ENCODE data around the gene PPARD.
A peak's percentile ranks its signal among the peaks of the same experiment; 100 is the strongest.
"Not testable (repeated sequence)": the region's sequence is repeated elsewhere in the genome, so short reads cannot be mapped to it uniquely, and the experiment has no call there.

Gene PPARD

GRCh38 chr6:35312076-35312800 is 30.1 kb upstream of the PPARD start:
- no peak for DNase-seq (ENCODE audit: low spot score)

- no peak for DNase-seq (ENCODE audit: low spot score)
Observed at GRCh38 chr6:35312807-35313206, 29.6 kb upstream of the PPARD start.

GRCh38 chr6:35317483-35318195 is 24.7 kb upstream of the PPARD start:
- peak; percentile 39 for DNase-seq (ENCODE audit: low spot score)

GRCh38 chr6:35318196-35319171 is 23.9 kb upstream of the PPARD start:
- DNase-seq (ENCODE audit: low spot score) = peak; percentile 95

GRCh38 chr6:35319346-35320030 is 22.9 kb upstream of the PPARD start:
- DNase-seq (ENCODE audit: low spot score) = no peak

GRCh38 chr6:35320031-35320410 is 22.3 kb upstream of the PPARD start:
- no peak for DNase-seq (ENCODE audit: low spot score)

- no peak for DNase-seq (ENCODE audit: low spot score)
Observed at GRCh38 chr6:35321091-35321490, 21.3 kb upstream of the PPARD start.

GRCh38 chr6:35327349-35328027 is 14.9 kb upstream of the PPARD start:
- DNase-seq (ENCODE audit: low spot score) = peak; percentile 83

- no peak for DNase-seq (ENCODE audit: low spot score)
Observed at GRCh38 chr6:35328108-35328723, 14.1 kb upstream of the PPARD start.

- DNase-seq (ENCODE audit: low spot score) = not testable (repeated sequence)
Observed at GRCh38 chr6:35328965-35329364, 13.4 kb upstream of the PPARD start.

GRCh38 chr6:35330541-35331119 is 11.7 kb upstream of the PPARD start:
- no peak for DNase-seq (ENCODE audit: low spot score)

- not testable (repeated sequence) for DNase-seq (ENCODE audit: low spot score)
Observed at GRCh38 chr6:35332074-35332887, 10.1 kb upstream of the PPARD start.

GRCh38 chr6:35341557-35341956 is 801 bp upstream of the PPARD start:
- DNase-seq (ENCODE audit: low spot score) = no peak

GRCh38 chr6:35343092-35343834 is 905 bp downstream of the PPARD start:
- DNase-seq (ENCODE audit: low spot score) = peak; percentile 31

- DNase-seq (ENCODE audit: low spot score) = no peak
Observed at GRCh38 chr6:35343835-35344550, 1.6 kb downstream of the PPARD start.

GRCh38 chr6:35351422-35351821 is 9.1 kb downstream of the PPARD start:
- DNase-seq (ENCODE audit: low spot score) = no peak

GRCh38 chr6:35352735-35353134 is 10.4 kb downstream of the PPARD start:
- no peak for DNase-seq (ENCODE audit: low spot score)
